HL-60 (cell line): ENCODE data around the gene SLC6A13.

Experiments
- DNase-seq, 2 experiments: peaks; one replicate each; pipeline ENCODE4 v3.0.0-alpha.2; 2010 to 2020; ENCODE audit warnings: low read depth in 1 of 2, low spot score in 1 of 2
- H3K27ac ChIP-seq: fragments of 250-450 bp; sonication (Bioruptor Pico); replicated peaks from 2 replicates; pipeline ENCODE4 v1.5.1; 2020; ENCODE audit warnings: mild to moderate bottlenecking, moderate library complexity
- H3K27me3 ChIP-seq: fragments of 250-450 bp; sonication (Bioruptor Pico); 2 replicates; pipeline ENCODE4 v1.5.1; 2021; ENCODE audit warnings: mild to moderate bottlenecking, moderate library complexity; ENCODE audit not compliant: insufficient read depth, poor library complexity, severe bottlenecking
- H3K4me3 ChIP-seq: replicated peaks from 2 replicates; pipeline ENCODE4 v1.5.1; 2011; ENCODE audit warnings: mild to moderate bottlenecking, control low read depth, low read length; ENCODE audit not compliant: insufficient read depth
- GABPA ChIP-seq: IDR thresholded peaks from 2 replicates; pipeline ENCODE4 v1.6.1; 2012; ENCODE audit warnings: low read depth
- POLR2AphosphoS5 ChIP-seq: IDR thresholded peaks from 2 replicates; pipeline ENCODE4 v1.6.1; 2012; ENCODE audit warnings: low read depth
- SPI1 ChIP-seq: IDR thresholded peaks from 2 replicates; pipeline ENCODE4 v1.6.1; 2012; ENCODE audit warnings: low read depth, mild to moderate bottlenecking, borderline replicate concordance
- TF ChIP-seq, protein P1 (sequence below): IDR thresholded peaks from one replicate; pipeline ENCODE4 v1.5.1; 2011; ENCODE audit warnings: low read length, control low read depth, inconsistent platforms; ENCODE audit not compliant: insufficient read depth
- TF ChIP-seq, protein P2 (sequence below): IDR thresholded peaks from 2 replicates; pipeline ENCODE4 v1.6.1; 2012; ENCODE audit warnings: low read depth; ENCODE audit not compliant: insufficient replicate concordance

The SLC6A13 gene

DNA sequence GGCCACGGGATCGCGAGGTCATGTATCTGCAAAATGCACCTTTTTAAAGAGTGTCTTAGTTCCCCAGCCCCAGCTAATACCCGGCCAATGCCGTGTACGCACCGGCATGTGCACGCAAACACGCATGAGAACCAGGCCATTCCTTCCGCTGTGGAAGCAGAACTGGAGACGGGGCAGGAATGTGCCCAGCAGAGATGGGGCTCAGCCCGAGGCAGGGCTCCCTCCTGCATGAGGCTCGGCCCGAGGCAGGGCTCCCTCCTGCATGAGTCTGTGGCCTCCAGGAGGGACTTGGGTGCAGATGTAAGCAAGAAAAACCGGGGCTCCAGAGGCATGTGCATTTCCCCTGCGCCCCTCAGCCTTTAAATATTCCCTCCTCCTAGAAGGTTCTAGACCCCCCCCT, 86.9 kb downstream of the SLC6A13 start:
- no peak overlapping the region for H3K27ac ChIP-seq
- no peaks in the 10 kb centered on the region for H3K27me3 ChIP-seq
- DNase-seq, result no peak
- TF ChIP-seq SPI1, result no peak
- no peak for TF ChIP-seq POLR2AphosphoS5
- TF ChIP-seq, protein P1, sequence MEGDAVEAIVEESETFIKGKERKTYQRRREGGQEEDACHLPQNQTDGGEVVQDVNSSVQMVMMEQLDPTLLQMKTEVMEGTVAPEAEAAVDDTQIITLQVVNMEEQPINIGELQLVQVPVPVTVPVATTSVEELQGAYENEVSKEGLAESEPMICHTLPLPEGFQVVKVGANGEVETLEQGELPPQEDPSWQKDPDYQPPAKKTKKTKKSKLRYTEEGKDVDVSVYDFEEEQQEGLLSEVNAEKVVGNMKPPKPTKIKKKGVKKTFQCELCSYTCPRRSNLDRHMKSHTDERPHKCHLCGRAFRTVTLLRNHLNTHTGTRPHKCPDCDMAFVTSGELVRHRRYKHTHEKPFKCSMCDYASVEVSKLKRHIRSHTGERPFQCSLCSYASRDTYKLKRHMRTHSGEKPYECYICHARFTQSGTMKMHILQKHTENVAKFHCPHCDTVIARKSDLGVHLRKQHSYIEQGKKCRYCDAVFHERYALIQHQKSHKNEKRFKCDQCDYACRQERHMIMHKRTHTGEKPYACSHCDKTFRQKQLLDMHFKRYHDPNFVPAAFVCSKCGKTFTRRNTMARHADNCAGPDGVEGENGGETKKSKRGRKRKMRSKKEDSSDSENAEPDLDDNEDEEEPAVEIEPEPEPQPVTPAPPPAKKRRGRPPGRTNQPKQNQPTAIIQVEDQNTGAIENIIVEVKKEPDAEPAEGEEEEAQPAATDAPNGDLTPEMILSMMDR, result no peak
- TF ChIP-seq GABPA, result no peak
- TF ChIP-seq, protein P2, sequence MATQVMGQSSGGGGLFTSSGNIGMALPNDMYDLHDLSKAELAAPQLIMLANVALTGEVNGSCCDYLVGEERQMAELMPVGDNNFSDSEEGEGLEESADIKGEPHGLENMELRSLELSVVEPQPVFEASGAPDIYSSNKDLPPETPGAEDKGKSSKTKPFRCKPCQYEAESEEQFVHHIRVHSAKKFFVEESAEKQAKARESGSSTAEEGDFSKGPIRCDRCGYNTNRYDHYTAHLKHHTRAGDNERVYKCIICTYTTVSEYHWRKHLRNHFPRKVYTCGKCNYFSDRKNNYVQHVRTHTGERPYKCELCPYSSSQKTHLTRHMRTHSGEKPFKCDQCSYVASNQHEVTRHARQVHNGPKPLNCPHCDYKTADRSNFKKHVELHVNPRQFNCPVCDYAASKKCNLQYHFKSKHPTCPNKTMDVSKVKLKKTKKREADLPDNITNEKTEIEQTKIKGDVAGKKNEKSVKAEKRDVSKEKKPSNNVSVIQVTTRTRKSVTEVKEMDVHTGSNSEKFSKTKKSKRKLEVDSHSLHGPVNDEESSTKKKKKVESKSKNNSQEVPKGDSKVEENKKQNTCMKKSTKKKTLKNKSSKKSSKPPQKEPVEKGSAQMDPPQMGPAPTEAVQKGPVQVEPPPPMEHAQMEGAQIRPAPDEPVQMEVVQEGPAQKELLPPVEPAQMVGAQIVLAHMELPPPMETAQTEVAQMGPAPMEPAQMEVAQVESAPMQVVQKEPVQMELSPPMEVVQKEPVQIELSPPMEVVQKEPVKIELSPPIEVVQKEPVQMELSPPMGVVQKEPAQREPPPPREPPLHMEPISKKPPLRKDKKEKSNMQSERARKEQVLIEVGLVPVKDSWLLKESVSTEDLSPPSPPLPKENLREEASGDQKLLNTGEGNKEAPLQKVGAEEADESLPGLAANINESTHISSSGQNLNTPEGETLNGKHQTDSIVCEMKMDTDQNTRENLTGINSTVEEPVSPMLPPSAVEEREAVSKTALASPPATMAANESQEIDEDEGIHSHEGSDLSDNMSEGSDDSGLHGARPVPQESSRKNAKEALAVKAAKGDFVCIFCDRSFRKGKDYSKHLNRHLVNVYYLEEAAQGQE, result no peak
- no peak overlapping the region for H3K4me3 ChIP-seq

DNA sequence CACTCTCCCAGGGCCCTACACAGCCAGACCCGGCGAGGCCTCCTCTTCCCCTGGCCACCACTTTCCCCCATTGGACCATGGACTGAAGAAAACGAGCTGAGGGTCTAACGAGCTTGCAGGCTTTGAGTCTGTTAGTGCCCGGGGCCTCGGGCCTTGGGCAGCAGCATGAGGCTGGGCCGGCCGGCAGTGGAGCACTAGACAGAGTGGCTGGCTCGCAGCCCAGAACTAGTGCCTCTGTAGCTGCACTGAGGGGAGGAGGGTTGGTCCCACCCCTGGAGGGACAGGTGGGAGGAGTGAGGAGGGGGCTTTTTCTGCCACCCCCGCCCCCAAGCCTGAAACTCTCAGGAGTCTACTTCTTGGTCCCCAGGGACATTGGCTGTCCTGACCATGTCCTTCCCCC, 87.4 kb downstream of the SLC6A13 start:
- Histone ChIP-seq H3K4me3 (no peak overlapping the region), H3K27ac (no peak overlapping the region), H3K27me3 (no peaks in the 10 kb centered on the region)
- TF ChIP-seq SPI1, result no peak
- TF ChIP-seq, protein P1, result no peak
- TF ChIP-seq GABPA, result no peak
- TF ChIP-seq, protein P2, result no peak
- TF ChIP-seq POLR2AphosphoS5, result no peak
- DNase-seq, result no peak

DNA sequence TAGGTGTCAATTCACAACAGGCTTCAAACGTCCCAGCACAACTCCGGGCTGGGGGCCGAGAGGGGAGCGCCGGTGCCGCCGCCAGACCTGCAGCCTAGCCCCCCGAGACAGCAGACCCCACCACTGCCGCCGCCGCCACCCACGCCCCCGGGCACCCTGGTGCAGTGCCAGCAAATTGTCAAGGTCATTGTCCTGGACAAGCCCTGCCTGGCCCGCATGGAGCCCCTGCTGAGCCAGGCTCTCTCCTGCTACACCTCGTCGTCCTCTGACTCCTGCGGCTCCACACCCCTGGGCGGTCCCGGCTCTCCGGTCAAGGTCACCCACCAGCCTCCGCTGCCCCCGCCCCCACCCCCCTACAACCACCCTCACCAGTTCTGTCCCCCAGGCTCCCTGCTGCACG, 88.0 kb downstream of the SLC6A13 start:
- H3K4me3 ChIP-seq, result no peak overlapping the region
- no peak overlapping the region for H3K27ac ChIP-seq
- no peak for DNase-seq
- TF ChIP-seq, protein P1, result no peak
- TF ChIP-seq, protein P2, result no peak
- TF ChIP-seq SPI1 (no peak), GABPA (no peak), POLR2AphosphoS5 (no peak)
- H3K27me3 ChIP-seq, result no peaks in the 10 kb centered on the region
